ENCODE results near the gene EVI2B. TPM values are rescaled to one million over a fixed set of nuclear protein-coding genes. Genes with fewer than 3 reads are reported as not detected.
A peak's percentile ranks its signal among the peaks of the same experiment; 100 is the strongest.
"Not testable (repeated sequence)": the region's sequence is repeated elsewhere in the genome, so short reads cannot be mapped to it uniquely, and the experiment has no call there.

The EVI2B gene
- total and polyA plus RNA-seq, 4 donors: 1.7 to 29.9 (median 14.8) TPM

DNA sequence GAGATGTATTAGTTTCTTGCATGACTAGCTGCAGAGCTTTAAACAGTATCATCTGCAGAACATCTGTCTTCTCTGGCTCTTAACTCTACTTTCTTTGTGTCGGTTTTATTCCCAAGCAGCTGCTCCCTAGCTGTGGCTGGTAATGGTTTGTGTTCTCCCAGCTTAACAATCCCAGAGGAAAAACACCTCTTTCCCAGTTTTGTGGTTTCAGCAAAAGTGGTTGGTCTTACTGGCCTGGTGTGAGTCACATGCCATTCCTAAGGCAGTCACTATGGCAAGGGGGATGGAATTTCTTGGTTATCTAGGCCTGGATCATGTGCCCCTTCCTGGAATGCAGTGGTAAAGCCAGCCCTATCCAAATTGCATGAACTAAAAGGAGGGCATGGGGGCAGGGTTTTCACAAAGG lies 44.3 kb downstream of the EVI2B start:
- Histone ChIP-seq H3K27ac (ENCODE audit: low read depth in 1 of 2, low read length in 2 of 2) (peak overlapping the region in 1 of 2 donors; percentile 62), H3K4me3 (ENCODE audit: low read length in 2 of 2) (no peak overlapping the region), H3K27me3 (ENCODE audit: control insufficient read depth in 1 of 2, insufficient read depth in 2 of 2, low read length in 1 of 2) (no peaks in the 10 kb centered on the region), H3K4me1 (ENCODE audit: control insufficient read depth in 1 of 2, insufficient read depth in 2 of 2, low read length in 2 of 2) (no peaks in the 10 kb centered on the region), H3K9me3 (ENCODE audit: control insufficient read depth, low read length) (no peaks in the 10 kb centered on the region), H3K36me3 (ENCODE audit: control insufficient read depth in 1 of 2, insufficient read depth in 2 of 2, low read length in 1 of 2) (peaks cover 0 to 3% of the 10 kb centered on the region in 2 donors)
- intact Hi-C loops (cut with DNase I): no loop called here
- WGBS, 2 donors: 6 to 13% methylated on average over 1 of the region's 1 CpG
- DNase-seq: peak in 1 of 2 donors; percentile 59
- ATAC-seq (ENCODE audit: low FRiP score): peak; percentile 77

DNA sequence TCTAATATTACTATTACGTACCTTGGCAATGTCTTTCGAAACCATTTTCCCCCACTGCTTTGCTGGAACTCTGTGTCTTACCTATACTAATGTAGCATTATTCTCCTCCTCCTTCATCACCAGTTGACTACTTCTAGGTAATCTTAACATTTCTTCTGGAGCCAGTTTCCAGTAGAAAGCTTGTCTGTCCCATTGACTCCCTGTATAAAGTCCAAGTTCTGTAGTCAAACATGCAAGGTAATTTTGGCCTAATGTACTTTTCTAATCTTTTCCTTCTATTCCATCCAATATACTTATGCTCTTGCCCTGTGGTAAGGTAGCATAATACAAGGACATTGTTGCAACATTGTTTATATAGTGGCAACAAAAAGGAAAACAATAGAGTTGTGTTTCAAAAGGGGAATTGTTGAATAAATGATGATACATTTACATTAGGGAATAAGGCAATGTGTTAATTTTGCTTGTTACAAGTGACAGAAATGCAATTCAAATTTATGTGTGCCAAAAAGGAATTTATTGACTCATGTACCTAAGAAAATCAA lies 44.7 kb downstream of the EVI2B start:
- Histone ChIP-seq H3K4me3 (ENCODE audit: low read length in 2 of 2) (no peak overlapping the region), H3K4me1 (ENCODE audit: control insufficient read depth in 1 of 2, insufficient read depth in 2 of 2, low read length in 2 of 2) (no peaks in the 10 kb centered on the region), H3K36me3 (ENCODE audit: control insufficient read depth in 1 of 2, insufficient read depth in 2 of 2, low read length in 1 of 2) (peaks cover 0 to 3% of the 10 kb centered on the region in 2 donors), H3K9me3 (ENCODE audit: control insufficient read depth, low read length) (no peaks in the 10 kb centered on the region), H3K27ac (ENCODE audit: low read depth in 1 of 2, low read length in 2 of 2) (no peak overlapping the region), H3K27me3 (ENCODE audit: control insufficient read depth in 1 of 2, insufficient read depth in 2 of 2, low read length in 1 of 2) (no peaks in the 10 kb centered on the region)
- intact Hi-C loops (cut with DNase I): no loop called here
- WGBS, 2 donors: 95 to 99% methylated on average over 2 of the region's 2 CpGs
- DNase-seq (no peak), ATAC-seq (ENCODE audit: low FRiP score) (no peak)

DNA sequence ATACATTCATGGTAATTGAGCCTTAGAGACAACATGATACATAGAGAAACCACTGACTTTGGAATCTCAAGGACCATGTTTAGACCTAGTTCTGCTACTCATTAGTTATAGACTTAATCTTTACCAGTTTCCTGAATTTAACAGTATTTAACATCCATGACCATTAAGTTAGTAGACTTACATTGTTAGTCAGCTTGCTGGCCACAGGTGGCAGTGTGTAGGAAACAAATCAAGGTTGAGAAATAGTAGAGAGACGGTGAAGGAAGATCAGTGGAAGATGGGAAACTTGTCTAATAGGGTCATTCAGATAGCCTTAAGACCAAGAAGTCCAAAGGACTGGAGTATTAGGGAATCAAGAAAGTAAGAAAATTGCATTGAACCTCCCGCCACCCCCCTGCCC lies 47.8 kb downstream of the EVI2B start:
- intact Hi-C loops (cut with DNase I): no loop called here
- Histone ChIP-seq H3K4me1 (ENCODE audit: control insufficient read depth in 1 of 2, insufficient read depth in 2 of 2, low read length in 2 of 2) (no peaks in the 10 kb centered on the region), H3K27ac (ENCODE audit: low read depth in 1 of 2, low read length in 2 of 2) (no peak overlapping the region), H3K9me3 (ENCODE audit: control insufficient read depth, low read length) (no peaks in the 10 kb centered on the region), H3K4me3 (ENCODE audit: low read length in 2 of 2) (no peak overlapping the region), H3K36me3 (ENCODE audit: control insufficient read depth in 1 of 2, insufficient read depth in 2 of 2, low read length in 1 of 2) (peaks cover 0 to 3% of the 10 kb centered on the region in 2 donors), H3K27me3 (ENCODE audit: control insufficient read depth in 1 of 2, insufficient read depth in 2 of 2, low read length in 1 of 2) (no peaks in the 10 kb centered on the region)
- WGBS, 2 donors: 94 to 96% methylated on average over 2 of the region's 2 CpGs
- no peak for DNase-seq
- ATAC-seq (ENCODE audit: low FRiP score): no peak

DNA sequence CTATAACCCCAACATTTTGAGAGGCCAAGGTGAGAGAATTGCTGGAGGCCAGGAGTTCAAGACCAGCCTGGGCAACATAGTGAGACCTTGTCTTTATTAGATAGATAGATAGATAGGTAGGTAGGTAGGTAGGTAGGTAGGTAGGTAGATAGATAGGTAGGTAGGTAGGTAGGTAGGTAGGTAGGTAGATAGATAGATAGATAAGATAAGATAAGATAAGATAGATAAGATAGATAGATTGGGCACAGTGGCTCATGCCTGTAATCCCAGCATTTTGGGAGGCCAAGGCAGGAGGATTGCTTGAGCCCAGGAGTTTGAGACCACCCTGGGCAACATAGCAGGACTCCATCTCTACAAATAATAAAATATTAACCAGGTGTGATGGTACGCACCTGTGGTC lies 50.9 kb downstream of the EVI2B start:
- H3K27ac ChIP-seq (ENCODE audit: low read depth in 1 of 2, low read length in 2 of 2); ATAC-seq (ENCODE audit: low FRiP score); H3K4me3 ChIP-seq (ENCODE audit: low read length in 2 of 2); DNase-seq; H3K36me3 ChIP-seq (ENCODE audit: control insufficient read depth in 1 of 2, insufficient read depth in 2 of 2, low read length in 1 of 2); H3K4me1 ChIP-seq (ENCODE audit: control insufficient read depth in 1 of 2, insufficient read depth in 2 of 2, low read length in 2 of 2); intact Hi-C loops (cut with DNase I); H3K27me3 ChIP-seq (ENCODE audit: control insufficient read depth in 1 of 2, insufficient read depth in 2 of 2, low read length in 1 of 2); H3K9me3 ChIP-seq (ENCODE audit: control insufficient read depth, low read length): not testable (repeated sequence)
- 95 to 96% methylated on average over 1 of the region's 1 CpG for WGBS, 2 donors

DNA sequence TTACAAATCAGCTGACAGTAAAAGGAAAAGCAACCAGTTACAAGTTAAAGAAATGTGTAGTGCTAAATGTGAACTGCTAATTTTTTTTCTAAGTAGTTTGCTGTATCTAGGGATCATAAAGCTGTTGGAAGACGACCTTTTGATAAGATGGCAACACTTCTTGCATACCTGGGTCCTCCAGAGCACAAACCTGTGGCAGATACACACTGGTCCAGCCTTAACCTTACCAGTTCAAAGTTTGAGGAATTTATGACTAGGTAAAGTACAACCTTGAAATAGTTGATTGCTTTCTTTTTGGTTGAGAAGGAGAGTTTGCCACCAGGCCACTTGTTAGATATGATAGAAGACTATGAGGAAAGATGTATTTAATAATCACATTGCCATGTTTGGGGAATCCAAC lies 52.3 kb downstream of the EVI2B start:
- ATAC-seq (ENCODE audit: low FRiP score): no peak
- WGBS, 2 donors: 64 to 68% methylated on average over 1 of the region's 1 CpG
- no peak for DNase-seq
- peaks cover 0 to 3% of the 10 kb centered on the region in 2 donors for H3K36me3 ChIP-seq (ENCODE audit: control insufficient read depth in 1 of 2, insufficient read depth in 2 of 2, low read length in 1 of 2)
- H3K27ac ChIP-seq (ENCODE audit: low read depth in 1 of 2, low read length in 2 of 2): no peak overlapping the region
- H3K27me3 ChIP-seq (ENCODE audit: control insufficient read depth in 1 of 2, insufficient read depth in 2 of 2, low read length in 1 of 2): no peaks in the 10 kb centered on the region
- H3K4me1 ChIP-seq (ENCODE audit: control insufficient read depth in 1 of 2, insufficient read depth in 2 of 2, low read length in 2 of 2): no peaks in the 10 kb centered on the region
- H3K4me3 ChIP-seq (ENCODE audit: low read length in 2 of 2): no peak overlapping the region
- intact Hi-C loops (cut with DNase I): no loop called here
- H3K9me3 ChIP-seq (ENCODE audit: control insufficient read depth, low read length): no peaks in the 10 kb centered on the region

DNA sequence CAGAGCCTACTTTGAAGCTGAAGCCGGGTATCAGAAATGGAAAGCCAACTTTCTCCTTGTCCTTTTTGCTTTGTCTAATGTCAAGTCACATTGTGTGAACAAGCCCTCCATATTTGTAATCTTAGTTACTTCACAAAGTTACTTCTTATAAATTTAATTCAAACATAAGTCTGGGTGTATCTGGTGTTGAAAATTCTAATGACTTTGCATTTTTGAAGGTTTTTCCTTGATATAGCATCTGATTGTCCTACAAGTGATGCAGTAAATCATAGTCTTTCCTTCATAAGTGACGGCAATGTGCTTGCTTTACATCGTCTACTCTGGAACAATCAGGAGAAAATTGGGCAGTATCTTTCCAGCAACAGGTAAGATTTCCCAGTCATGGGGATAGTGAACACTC lies 53.7 kb downstream of the EVI2B start:
- H3K36me3 ChIP-seq (ENCODE audit: control insufficient read depth in 1 of 2, insufficient read depth in 2 of 2, low read length in 1 of 2): no peaks in the 10 kb centered on the region
- 88% methylated on average over 3 of the region's 3 CpGs for WGBS, 2 donors
- H3K4me1 ChIP-seq (ENCODE audit: control insufficient read depth in 1 of 2, insufficient read depth in 2 of 2, low read length in 2 of 2): no peaks in the 10 kb centered on the region
- no peaks in the 10 kb centered on the region for H3K9me3 ChIP-seq (ENCODE audit: control insufficient read depth, low read length)
- H3K27me3 ChIP-seq (ENCODE audit: control insufficient read depth in 1 of 2, insufficient read depth in 2 of 2, low read length in 1 of 2): no peaks in the 10 kb centered on the region
- no peak for ATAC-seq (ENCODE audit: low FRiP score)
- no peak overlapping the region for H3K4me3 ChIP-seq (ENCODE audit: low read length in 2 of 2)
- H3K27ac ChIP-seq (ENCODE audit: low read depth in 1 of 2, low read length in 2 of 2): no peak overlapping the region
- DNase-seq: no peak
- intact Hi-C loops (cut with DNase I): no loop called here

DNA sequence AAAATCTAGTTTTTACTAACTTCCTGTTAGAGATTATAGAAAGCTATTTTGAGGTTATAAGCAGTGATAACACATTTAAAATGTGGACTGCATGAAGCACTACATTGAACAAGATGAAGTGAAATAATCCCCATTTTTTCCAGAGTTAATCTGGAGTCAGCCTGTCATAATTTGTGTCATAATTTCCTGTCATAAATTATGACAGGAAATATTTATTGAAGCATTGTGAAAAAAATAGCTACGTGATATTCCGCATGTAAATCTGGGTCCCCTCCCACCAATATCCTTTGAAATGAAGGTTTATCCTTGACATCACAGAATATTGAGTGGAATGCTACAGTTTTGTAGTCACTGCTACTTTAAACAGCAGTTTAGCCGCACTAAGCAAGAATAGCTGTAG lies 56.9 kb downstream of the EVI2B start:
- no peak for ATAC-seq (ENCODE audit: low FRiP score)
- WGBS, 2 donors: 66 to 68% methylated on average over 3 of the region's 3 CpGs
- intact Hi-C loops (cut with DNase I): no loop called here
- no peak overlapping the region for H3K27ac ChIP-seq (ENCODE audit: low read depth in 1 of 2, low read length in 2 of 2)
- H3K4me1 ChIP-seq (ENCODE audit: control insufficient read depth in 1 of 2, insufficient read depth in 2 of 2, low read length in 2 of 2): no peaks in the 10 kb centered on the region
- DNase-seq: no peak
- H3K27me3 ChIP-seq (ENCODE audit: control insufficient read depth in 1 of 2, insufficient read depth in 2 of 2, low read length in 1 of 2): no peaks in the 10 kb centered on the region
- no peaks in the 10 kb centered on the region for H3K9me3 ChIP-seq (ENCODE audit: control insufficient read depth, low read length)
- H3K36me3 ChIP-seq (ENCODE audit: control insufficient read depth in 1 of 2, insufficient read depth in 2 of 2, low read length in 1 of 2): no peaks in the 10 kb centered on the region
- H3K4me3 ChIP-seq (ENCODE audit: low read length in 2 of 2): no peak overlapping the region

DNA sequence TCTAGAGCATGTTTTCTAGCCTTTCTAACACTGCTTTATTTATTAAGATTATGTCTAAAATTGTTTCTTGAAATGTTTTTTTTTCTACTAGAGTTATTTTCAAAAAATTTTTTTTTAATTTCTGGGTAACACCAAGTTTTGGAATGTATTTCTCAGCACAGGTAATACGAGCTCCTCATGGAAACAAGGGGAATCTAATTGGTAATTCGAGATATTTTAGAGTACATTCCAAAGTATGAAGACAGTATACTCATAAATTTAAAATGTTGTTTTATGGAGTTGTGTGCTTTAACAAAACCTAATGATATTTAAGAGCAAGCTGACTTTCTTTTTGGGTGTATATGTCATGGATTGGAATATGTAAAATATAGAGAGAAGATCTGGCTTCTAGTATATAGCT lies 59.2 kb downstream of the EVI2B start:
- no peaks in the 10 kb centered on the region for H3K4me1 ChIP-seq (ENCODE audit: control insufficient read depth in 1 of 2, insufficient read depth in 2 of 2, low read length in 2 of 2)
- 90 to 92% methylated on average over 2 of the region's 2 CpGs for WGBS, 2 donors
- intact Hi-C loops (cut with DNase I): no loop called here
- no peak overlapping the region for H3K4me3 ChIP-seq (ENCODE audit: low read length in 2 of 2)
- no peaks in the 10 kb centered on the region for H3K9me3 ChIP-seq (ENCODE audit: control insufficient read depth, low read length)
- H3K36me3 ChIP-seq (ENCODE audit: control insufficient read depth in 1 of 2, insufficient read depth in 2 of 2, low read length in 1 of 2): no peaks in the 10 kb centered on the region
- ATAC-seq (ENCODE audit: low FRiP score) (no peak), DNase-seq (no peak)
- H3K27me3 ChIP-seq (ENCODE audit: control insufficient read depth in 1 of 2, insufficient read depth in 2 of 2, low read length in 1 of 2): no peaks in the 10 kb centered on the region
- H3K27ac ChIP-seq (ENCODE audit: low read depth in 1 of 2, low read length in 2 of 2): no peak overlapping the region
